ENCODE measurements around the gene ABCC10. TPM values are rescaled to one million over a fixed set of nuclear protein-coding genes. Genes with fewer than 3 reads are reported as not detected.
A peak's percentile ranks its signal among the peaks of the same experiment; 100 is the strongest.
"Not testable (repeated sequence)": the region's sequence is repeated elsewhere in the genome, so short reads cannot be mapped to it uniquely, and the experiment has no call there.

Gene ABCC10
- total RNA-seq, 4 donors from 2014 or later, result 10.8 to 23.9 (median 19.3) TPM

DNA sequence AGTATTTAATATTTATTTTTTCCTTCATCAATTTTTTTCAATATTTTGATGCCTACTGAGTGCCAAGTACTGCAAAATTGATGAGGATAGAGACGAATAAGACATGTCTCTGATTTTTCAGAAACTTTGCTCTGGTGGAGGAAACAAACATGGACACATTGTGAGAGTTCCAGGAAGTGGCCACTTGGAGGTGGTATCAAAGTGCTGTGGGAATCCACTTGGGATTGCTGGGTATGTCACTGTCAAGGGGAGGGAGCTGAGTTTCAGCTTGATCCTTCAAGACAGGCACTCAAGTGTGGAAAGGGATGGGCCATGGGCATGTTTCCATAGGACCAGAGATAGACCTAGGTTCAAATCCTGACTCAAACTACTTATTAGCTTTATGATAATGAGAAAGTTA, 24.5 kb upstream of the ABCC10 start:
- WGBS, 2 donors, result 64 to 68% methylated on average over 1 of the region's 1 CpG
- TF ChIP-seq POLR2A (IDR thresholded peaks at IDR 0.05), result no peak
- TF ChIP-seq, protein P1, sequence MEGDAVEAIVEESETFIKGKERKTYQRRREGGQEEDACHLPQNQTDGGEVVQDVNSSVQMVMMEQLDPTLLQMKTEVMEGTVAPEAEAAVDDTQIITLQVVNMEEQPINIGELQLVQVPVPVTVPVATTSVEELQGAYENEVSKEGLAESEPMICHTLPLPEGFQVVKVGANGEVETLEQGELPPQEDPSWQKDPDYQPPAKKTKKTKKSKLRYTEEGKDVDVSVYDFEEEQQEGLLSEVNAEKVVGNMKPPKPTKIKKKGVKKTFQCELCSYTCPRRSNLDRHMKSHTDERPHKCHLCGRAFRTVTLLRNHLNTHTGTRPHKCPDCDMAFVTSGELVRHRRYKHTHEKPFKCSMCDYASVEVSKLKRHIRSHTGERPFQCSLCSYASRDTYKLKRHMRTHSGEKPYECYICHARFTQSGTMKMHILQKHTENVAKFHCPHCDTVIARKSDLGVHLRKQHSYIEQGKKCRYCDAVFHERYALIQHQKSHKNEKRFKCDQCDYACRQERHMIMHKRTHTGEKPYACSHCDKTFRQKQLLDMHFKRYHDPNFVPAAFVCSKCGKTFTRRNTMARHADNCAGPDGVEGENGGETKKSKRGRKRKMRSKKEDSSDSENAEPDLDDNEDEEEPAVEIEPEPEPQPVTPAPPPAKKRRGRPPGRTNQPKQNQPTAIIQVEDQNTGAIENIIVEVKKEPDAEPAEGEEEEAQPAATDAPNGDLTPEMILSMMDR (IDR thresholded peaks at IDR 0.05), result peak in 1 of 6 experiments; percentile 9
- Histone ChIP-seq H3K36me3 (no peaks in the 10 kb centered on the region), H3K4me3 (no peak overlapping the region), H3K27ac (no peak overlapping the region), H3K9me3 (no peaks in the 10 kb centered on the region), H3K27me3 (no peaks in the 10 kb centered on the region), H3K4me1 (no peaks in the 10 kb centered on the region)
- no peak for DNase-seq
- intact Hi-C loops (cut with DNase I), result no loop called here

DNA sequence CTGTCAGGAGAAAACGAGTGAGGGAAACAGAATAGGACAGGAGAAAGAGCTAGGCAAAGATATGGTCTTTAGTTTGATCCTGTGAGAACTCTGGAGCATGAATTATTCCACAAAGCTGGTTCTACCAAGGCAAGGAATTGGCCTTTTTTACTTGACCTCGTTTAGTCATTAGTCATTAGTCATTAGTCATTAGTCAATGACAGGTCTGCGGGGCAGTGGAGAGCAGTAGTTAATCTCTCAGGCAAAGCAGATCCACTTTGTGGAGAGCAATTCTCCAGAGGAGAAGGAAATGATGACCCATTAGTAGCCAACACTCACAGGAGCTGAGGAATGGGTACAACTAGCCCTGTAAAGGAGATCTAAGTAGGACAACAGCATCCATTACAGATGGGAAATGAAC, 22.0 kb upstream of the ABCC10 start:
- no peak overlapping the region for H3K4me3 ChIP-seq
- no peak for TF ChIP-seq POLR2A (IDR thresholded peaks at IDR 0.05)
- TF ChIP-seq, protein P1 (IDR thresholded peaks at IDR 0.05), result no peak
- H3K36me3 ChIP-seq, result no peaks in the 10 kb centered on the region
- intact Hi-C loops (cut with DNase I), result no loop called here
- H3K27me3 ChIP-seq, result no peaks in the 10 kb centered on the region
- no peak for DNase-seq
- no peak overlapping the region for H3K27ac ChIP-seq
- WGBS, 2 donors, result 34 to 44% methylated on average over 3 of the region's 3 CpGs
- H3K4me1 ChIP-seq, result no peaks in the 10 kb centered on the region
- H3K9me3 ChIP-seq, result no peaks in the 10 kb centered on the region

DNA sequence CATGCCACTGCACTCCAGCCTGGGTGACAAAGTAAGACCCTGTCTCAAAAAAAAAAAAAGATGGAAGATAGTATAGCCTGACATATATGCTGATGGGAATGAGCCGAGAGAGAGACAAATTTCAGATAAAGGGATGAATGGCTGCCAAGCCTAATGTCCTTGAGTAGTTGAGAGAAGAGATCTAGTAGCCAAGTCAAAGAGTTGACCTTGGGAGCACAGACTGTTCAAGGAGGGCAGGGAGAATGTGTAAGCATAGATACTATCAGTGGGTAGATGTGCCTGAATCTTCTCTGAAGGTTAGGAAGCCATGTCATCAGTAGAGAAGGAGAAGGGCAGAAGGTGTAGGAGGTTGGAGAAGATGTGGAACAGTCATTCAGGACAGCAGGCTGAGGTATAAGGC, 20.0 kb upstream of the ABCC10 start:
- no peak overlapping the region for H3K27ac ChIP-seq
- TF ChIP-seq, protein P1 (IDR thresholded peaks at IDR 0.05), result no peak
- TF ChIP-seq POLR2A (IDR thresholded peaks at IDR 0.05), result no peak
- H3K4me1 ChIP-seq, result no peaks in the 10 kb centered on the region
- intact Hi-C loops (cut with DNase I), result no loop called here
- whole genome bisulfite sequencing, 2 donors, result 93 to 94% methylated on average over 1 of the region's 1 CpG
- no peaks in the 10 kb centered on the region for H3K9me3 ChIP-seq
- no peaks in the 10 kb centered on the region for H3K27me3 ChIP-seq
- DNase-seq, result no peak
- H3K4me3 ChIP-seq, result no peak overlapping the region
- H3K36me3 ChIP-seq, result no peaks in the 10 kb centered on the region

DNA sequence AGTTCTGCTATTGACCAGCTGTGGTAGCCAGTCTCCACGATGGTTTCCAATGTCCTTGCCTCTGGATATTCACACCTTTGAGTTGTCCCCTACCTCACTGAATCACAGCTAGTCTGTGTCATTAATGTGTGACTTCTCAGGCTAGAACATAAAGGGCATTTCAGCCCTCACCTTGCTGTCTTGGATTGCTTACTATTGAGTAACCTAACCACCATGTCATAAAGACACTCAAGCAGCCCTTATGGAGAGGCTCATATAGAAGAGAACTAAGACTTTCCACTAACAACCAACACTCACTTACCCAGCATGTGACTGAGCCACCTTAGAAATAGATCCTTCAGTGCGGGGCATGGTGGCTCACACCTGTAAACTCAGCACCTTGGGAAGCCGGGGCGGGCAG, 19.1 kb upstream of the ABCC10 start:
- Histone ChIP-seq H3K27ac (no peak overlapping the region), H3K4me1 (no peaks in the 10 kb centered on the region), H3K27me3 (peaks cover 0 to 9% (median 0%) of the 10 kb centered on the region in 4 donors), H3K36me3 (no peaks in the 10 kb centered on the region), H3K9me3 (no peaks in the 10 kb centered on the region), H3K4me3 (no peak overlapping the region)
- intact Hi-C loops (cut with DNase I), result no loop called here
- WGBS, 2 donors, result 86 to 100% methylated on average over 1 to 4 of the region's 4 CpGs
- no peak for TF ChIP-seq POLR2A (IDR thresholded peaks at IDR 0.05)
- TF ChIP-seq, protein P1 (IDR thresholded peaks at IDR 0.05), result no peak
- no peak for DNase-seq

DNA sequence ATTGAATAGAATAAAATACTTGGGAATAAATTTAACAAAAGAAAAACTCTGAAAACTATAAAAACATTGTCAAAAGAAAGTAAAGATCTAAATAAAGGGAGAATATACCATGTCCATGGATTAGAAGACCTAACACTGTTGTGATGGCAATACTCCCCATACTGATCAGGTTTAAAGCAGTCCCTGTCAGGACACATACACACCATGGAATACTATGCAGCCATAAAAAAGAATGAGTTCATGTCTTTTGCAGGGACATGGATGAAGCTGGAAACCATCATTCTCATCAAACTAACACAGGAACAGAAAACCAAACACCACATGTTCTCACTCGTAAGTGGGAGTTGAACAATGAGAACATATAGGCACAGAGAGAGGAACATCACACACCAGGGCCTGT, 16.6 kb upstream of the ABCC10 start:
- H3K27me3 ChIP-seq, result peaks cover 0 to 17% (median 0%) of the 10 kb centered on the region in 4 donors
- H3K4me3 ChIP-seq; H3K4me1 ChIP-seq; H3K9me3 ChIP-seq; H3K36me3 ChIP-seq; DNase-seq; H3K27ac ChIP-seq; intact Hi-C loops (cut with DNase I): not testable (repeated sequence)
- WGBS, 2 donors, result 74 to 79% methylated on average over 1 of the region's 1 CpG

DNA sequence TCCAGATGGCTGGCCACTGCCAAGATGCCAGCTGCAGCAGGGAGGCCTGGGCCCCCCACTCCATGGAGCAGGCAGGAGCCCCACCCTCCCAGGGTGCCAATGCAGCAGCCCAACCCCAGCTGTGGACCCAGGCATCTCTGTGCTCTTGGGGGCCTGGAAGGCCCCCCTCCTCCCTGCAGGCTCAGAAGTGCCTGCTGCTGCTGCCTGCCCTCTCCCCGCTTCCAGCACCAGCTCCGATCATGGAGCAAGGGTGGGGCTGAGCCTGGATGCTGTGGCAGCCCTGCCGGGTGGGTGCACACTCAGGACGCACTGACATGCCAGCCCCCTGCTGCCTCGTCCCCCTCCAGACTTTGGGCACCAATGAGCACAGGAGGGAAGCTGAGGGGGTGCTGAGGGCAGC, 14.8 kb upstream of the ABCC10 start:
- Histone ChIP-seq H3K36me3 (no peaks in the 10 kb centered on the region), H3K9me3 (no peaks in the 10 kb centered on the region), H3K27ac (no peak overlapping the region), H3K4me1 (no peaks in the 10 kb centered on the region), H3K27me3 (peaks cover 0 to 17% (median 0%) of the 10 kb centered on the region in 4 donors), H3K4me3 (no peak overlapping the region)
- WGBS, 2 donors, result no CpG with 5 or more reads among the region's 5 CpGs
- TF ChIP-seq POLR2A (IDR thresholded peaks at IDR 0.05), result no peak
- TF ChIP-seq, protein P1 (IDR thresholded peaks at IDR 0.05), result no peak
- intact Hi-C loops (cut with DNase I), result no loop called here
- DNase-seq, result no peak

Data from esophagus squamous epithelium (tissue), 5 donors.